HUES64 (cell line): ENCODE measurements around the gene TMTC2.

Experiments
- H3K27ac ChIP-seq: 2 replicates; pipeline ENCODE4 v1.7.0; 2013; ENCODE audit warnings: low read depth, low read length, inconsistent platforms
- H3K27me3 ChIP-seq: 2 replicates; pipeline ENCODE4 v1.6.1; 2013; ENCODE audit warnings: mild to moderate bottlenecking, low read length; ENCODE audit not compliant: insufficient read depth
- H3K36me3 ChIP-seq: 2 replicates; pipeline ENCODE4 v1.6.1; 2013; ENCODE audit warnings: mild to moderate bottlenecking, low read length; ENCODE audit not compliant: insufficient read depth
- H3K4me1 ChIP-seq: 2 replicates; pipeline ENCODE4 v1.6.1; 2013; ENCODE audit warnings: mild to moderate bottlenecking, low read length, moderate library complexity; ENCODE audit not compliant: insufficient read depth
- H3K4me3 ChIP-seq: 2 replicates; pipeline ENCODE4 v1.5.1; 2013; ENCODE audit warnings: mild to moderate bottlenecking, low read length, moderate library complexity
- H3K9ac ChIP-seq: 2 replicates; pipeline ENCODE4 v1.6.1; 2013; ENCODE audit warnings: mild to moderate bottlenecking, low read depth, low read length
- H3K9me3 ChIP-seq: 2 replicates; pipeline ENCODE4 v1.6.1; 2013; ENCODE audit warnings: low read depth, low read length; ENCODE audit not compliant: insufficient read depth
- WGBS: fragments of 150-250, 120-280 bp; methylation state at CpG from one replicate; pipeline ENCODE4 v1.1.7; 2013; ENCODE audit warnings: missing lambda C conversion rate; 5-methylcytosine and 5-hydroxymethylcytosine counted together

TMTC2 gene

DNA sequence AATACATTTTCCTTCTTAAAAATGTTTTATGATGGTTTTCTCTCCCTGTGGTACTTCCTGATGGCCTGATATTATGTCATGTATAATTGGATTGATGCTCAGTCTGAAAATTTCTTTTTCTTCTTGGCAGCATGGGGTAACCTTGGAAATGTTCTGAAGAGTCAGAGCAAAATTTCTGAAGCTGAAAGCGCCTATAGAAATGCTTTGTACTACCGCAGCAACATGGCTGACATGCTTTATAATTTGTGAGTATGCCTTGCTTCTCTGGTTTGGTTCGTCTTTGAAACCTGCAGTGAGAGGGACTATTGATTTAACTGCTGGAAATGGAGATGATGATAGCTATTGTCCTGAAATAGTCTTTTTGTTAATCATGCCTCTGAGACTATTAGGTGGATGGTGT, 243.6 kb downstream of the TMTC2 start:
- no peak overlapping the region for H3K4me3 ChIP-seq
- no peak overlapping the region for H3K27ac ChIP-seq
- H3K9ac ChIP-seq: no peak overlapping the region
- no peaks in the 10 kb centered on the region for H3K27me3 ChIP-seq
- peaks cover 28% of the 10 kb centered on the region for H3K4me1 ChIP-seq
- 91% methylated on average over 3 of the region's 3 CpGs for WGBS
- H3K9me3 ChIP-seq: no peaks in the 10 kb centered on the region
- H3K36me3 ChIP-seq: no peaks in the 10 kb centered on the region

DNA sequence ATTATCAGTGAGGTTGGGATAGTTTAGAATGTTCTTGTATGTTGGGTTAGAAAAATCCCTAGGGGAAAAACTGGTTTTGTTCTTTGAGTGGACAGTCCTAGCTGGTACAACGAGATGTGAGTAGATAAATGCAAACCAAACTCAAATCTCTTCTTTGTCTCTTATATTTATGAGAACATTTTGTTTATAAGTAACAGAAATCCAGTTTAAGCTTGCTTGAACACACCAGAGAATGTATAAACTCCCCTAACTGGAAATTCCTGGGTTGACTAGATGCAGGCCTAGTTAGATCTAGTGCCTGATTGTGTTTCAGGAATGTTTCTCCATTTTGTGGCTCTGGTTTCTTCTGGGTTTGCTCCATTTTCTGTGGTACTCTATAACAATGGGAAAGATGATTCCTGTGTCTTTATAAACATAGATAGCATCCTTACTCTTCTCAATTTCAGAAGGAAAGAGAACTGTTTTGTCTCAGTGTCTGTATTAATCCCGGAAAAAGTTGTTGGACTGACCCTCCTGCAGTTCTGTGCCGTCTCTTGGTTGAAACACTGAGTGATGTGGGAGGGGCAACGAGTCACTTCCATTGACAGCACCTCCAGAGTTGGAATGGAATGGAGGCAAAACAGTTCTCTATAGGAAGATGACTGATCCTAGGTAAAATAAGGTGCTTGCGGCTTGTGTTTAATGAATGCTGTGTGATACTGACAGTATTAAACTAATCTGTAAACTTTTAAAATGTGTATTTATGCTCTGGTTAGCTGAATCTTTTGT, 244.8 kb downstream of the TMTC2 start:
- Histone ChIP-seq H3K4me1 (peaks cover 28% of the 10 kb centered on the region), H3K9ac (no peak overlapping the region), H3K4me3 (no peak overlapping the region), H3K36me3 (no peaks in the 10 kb centered on the region), H3K27me3 (no peaks in the 10 kb centered on the region), H3K9me3 (no peaks in the 10 kb centered on the region), H3K27ac (peak overlapping the region; percentile 47; the same call in 1 of the 2 replicates)
- WGBS: 77% methylated on average over 4 of the region's 5 CpGs

DNA sequence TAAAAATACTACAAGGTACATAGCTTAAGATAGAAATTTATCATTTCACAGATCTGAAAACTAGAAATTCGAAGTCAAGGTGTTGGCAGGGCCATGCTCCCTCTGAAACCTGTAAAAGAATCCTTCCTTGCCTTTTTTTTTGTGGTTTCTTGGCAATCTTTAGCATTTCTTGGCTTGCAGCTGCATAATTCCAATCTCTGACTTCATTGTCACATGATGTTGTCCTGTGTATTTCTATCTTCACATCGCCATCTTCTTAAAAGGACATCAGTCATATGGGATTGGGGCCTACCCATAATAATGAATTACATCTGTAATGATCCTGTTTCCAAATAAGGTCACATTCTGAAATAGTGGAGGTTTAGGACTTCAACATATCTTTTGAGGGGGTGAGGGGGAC, 250.4 kb downstream of the TMTC2 start:
- Histone ChIP-seq H3K27me3 (no peaks in the 10 kb centered on the region), H3K4me1 (no peaks in the 10 kb centered on the region), H3K9ac (no peak overlapping the region), H3K4me3 (no peak overlapping the region), H3K36me3 (no peaks in the 10 kb centered on the region), H3K9me3 (no peaks in the 10 kb centered on the region), H3K27ac (no peak overlapping the region)
- WGBS: 46% methylated on average over 2 of the region's 2 CpGs

DNA sequence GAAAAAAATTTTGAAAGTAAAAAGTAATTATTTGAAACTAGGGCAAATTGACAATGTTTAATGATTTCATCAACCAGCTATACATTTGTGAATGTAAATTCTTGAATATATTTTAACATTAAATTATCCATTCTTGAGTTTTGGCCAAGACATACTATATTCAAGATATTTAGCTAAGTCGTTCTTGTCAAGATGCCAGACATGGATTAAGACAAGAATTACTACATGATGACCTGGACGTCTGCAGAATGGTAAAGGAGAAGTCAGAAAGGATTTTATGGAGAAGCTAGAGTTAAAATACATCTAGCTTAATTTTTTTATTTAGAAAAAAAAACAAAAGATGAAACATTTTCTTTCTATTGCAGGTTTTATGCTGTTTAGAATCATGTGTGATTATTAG, 255.8 kb downstream of the TMTC2 start:
- no peaks in the 10 kb centered on the region for H3K27me3 ChIP-seq
- H3K4me1 ChIP-seq: peaks cover 8% of the 10 kb centered on the region; the same call in 1 of the 2 replicates
- no peak overlapping the region for H3K4me3 ChIP-seq
- H3K27ac ChIP-seq: no peak overlapping the region
- 100% methylated on average over 1 of the region's 2 CpGs for WGBS
- no peaks in the 10 kb centered on the region for H3K9me3 ChIP-seq
- H3K9ac ChIP-seq: no peak overlapping the region
- H3K36me3 ChIP-seq: no peaks in the 10 kb centered on the region

DNA sequence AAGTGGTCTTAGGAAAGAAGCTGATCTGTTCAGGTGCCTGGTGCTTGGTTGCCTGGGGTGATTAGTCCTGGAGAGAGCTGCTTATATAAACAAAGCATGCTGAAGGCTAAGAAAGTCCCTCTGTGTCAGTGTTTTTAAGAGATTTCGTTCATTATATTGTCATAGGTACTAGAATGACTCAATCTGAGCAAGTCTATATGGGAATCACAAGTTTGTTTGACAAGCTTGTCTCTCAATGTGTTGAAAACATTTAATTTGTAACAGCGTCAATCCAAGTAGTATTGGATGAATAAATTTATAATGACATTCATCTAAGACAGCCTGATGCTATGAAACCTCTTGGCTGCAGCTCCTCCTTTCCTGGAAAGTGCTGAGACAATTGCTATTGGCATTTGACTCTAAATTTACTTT, 256.3 kb downstream of the TMTC2 start:
- Histone ChIP-seq H3K36me3 (no peaks in the 10 kb centered on the region), H3K9ac (no peak overlapping the region), H3K27me3 (no peaks in the 10 kb centered on the region), H3K4me3 (no peak overlapping the region), H3K9me3 (no peaks in the 10 kb centered on the region), H3K4me1 (peaks cover 8% of the 10 kb centered on the region; the same call in 1 of the 2 replicates), H3K27ac (no peak overlapping the region)
- 85% methylated on average over 2 of the region's 2 CpGs for WGBS

DNA sequence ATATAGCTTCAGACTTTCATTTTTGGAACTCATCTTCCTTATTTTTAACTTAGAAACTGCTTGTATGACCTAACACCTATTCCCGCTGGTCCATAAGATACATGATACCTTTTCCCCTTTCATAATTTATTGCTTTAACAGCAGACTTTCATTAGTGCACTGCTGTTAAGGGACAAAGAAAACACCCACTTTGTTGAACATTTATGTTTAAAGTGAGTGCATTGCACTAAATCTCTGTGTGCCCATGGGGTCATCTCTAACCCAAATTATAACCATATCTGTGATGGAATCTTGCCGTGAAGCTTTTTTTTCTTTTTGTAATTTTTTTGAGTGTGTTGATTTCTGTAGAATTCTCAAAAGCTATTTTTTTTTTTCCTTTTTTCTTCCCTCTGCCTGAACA, 261.8 kb downstream of the TMTC2 start:
- Histone ChIP-seq H3K9me3 (no peaks in the 10 kb centered on the region), H3K4me1 (no peaks in the 10 kb centered on the region), H3K4me3 (no peak overlapping the region), H3K36me3 (no peaks in the 10 kb centered on the region), H3K27ac (no peak overlapping the region), H3K9ac (no peak overlapping the region), H3K27me3 (no peaks in the 10 kb centered on the region)
- WGBS: 90% methylated on average over 1 of the region's 2 CpGs

DNA sequence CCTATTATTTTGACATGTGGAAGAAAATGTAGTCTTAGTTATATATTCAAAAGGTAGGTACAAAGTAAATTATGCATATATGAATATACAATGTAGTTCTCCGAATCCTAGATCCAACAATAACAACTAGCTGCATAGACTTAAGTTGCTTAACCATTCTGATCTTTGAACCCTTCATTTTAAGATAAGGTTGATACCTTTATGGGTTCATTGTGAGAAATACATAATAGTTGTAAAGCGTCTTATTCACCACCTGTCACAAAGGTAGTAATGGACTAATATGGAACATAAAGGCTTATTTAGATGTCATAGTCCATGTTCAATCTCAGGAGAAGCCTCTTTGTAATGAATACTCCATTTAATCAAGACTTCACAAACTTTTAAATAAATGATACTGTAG, 263.6 kb downstream of the TMTC2 start:
- H3K9me3 ChIP-seq: no peaks in the 10 kb centered on the region
- H3K4me1 ChIP-seq: 0 out of 2 replicates have a peak, but pooled peaks cover 4% of the 10 kb centered on the region
- H3K9ac ChIP-seq: no peak overlapping the region
- no peak overlapping the region for H3K27ac ChIP-seq
- no peaks in the 10 kb centered on the region for H3K36me3 ChIP-seq
- WGBS: no CpG with 5 or more reads among the region's 2 CpGs
- no peaks in the 10 kb centered on the region for H3K27me3 ChIP-seq
- H3K4me3 ChIP-seq: no peak overlapping the region

DNA sequence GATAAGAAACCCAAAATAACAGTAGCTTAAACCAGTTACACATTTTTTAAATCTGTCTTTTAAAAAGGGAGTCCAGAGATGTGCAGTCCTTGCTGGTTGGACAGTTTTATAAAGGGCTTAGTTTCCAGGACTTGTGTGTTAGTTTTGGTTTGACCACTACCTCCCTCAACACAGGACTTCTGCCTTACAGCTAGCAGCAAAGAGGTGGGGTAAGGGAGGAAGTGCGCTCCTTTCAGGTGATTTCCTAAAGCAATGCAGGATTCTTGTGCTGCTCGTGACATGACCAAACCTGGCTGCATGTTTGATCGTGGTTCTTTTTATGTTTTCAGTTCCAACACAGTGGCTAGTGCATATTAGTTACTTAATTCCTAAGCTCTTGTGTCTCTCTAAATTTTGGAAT, 266.2 kb downstream of the TMTC2 start:
- no peaks in the 10 kb centered on the region for H3K9me3 ChIP-seq
- H3K9ac ChIP-seq: no peak overlapping the region
- H3K4me3 ChIP-seq: no peak overlapping the region
- no peaks in the 10 kb centered on the region for H3K27me3 ChIP-seq
- no peaks in the 10 kb centered on the region for H3K36me3 ChIP-seq
- H3K4me1 ChIP-seq: 0 out of 2 replicates have a peak, but pooled peaks cover 4% of the 10 kb centered on the region
- no peak overlapping the region for H3K27ac ChIP-seq
- 94% methylated on average over 3 of the region's 3 CpGs for WGBS

DNA sequence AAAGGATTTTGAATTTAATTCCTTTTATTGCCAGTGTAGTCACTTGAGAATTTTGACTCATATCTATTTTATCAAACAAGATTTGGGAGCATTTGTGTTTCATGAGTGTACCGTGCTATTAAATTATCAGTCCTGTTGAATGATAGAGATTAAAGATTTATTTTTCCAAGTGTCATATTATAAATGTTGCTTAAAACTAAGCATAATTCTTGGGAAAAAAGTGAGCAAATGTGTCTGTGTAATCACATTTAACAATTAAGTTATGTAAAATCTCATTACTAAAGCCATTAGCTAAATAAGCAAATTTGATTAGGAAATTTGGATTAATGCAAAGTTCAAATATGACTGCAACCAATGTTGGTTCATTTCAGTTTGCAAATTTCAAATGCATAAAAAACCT, 266.7 kb downstream of the TMTC2 start:
- WGBS: no CpG with 5 or more reads among the region's 1 CpG
- no peak overlapping the region for H3K27ac ChIP-seq
- 0 out of 2 replicates have a peak, but pooled peaks cover 4% of the 10 kb centered on the region for H3K4me1 ChIP-seq

DNA sequence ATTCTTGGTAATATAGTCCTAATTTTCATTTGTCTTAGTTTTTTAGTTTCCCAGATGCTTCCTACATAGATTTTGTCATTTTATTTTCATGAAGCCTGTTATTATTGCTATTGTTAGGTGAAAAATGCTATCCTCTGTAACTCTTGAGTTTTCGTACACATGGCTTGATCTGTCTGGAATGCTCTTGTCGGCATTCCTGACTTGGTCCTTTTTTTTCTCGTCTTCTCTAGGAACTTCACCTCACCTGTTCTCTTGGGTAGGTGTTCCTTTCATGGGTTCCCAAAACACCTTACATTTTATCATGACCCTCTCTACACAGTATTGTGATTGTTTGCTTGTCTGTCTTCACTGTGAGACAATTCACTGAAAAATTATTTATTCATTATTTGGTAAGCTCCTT, 267.4 kb downstream of the TMTC2 start:
- Histone ChIP-seq H3K27me3 (no peaks in the 10 kb centered on the region), H3K9ac (no peak overlapping the region), H3K4me1 (0 out of 2 replicates have a peak, but pooled peaks cover 4% of the 10 kb centered on the region), H3K4me3 (no peak overlapping the region), H3K27ac (no peak overlapping the region), H3K9me3 (no peaks in the 10 kb centered on the region), H3K36me3 (no peaks in the 10 kb centered on the region)
- WGBS: 91% methylated on average over 3 of the region's 3 CpGs

More for the DNA sequence above, 266.7 kb downstream of the TMTC2 start:
- Histone ChIP-seq H3K27me3 (no peaks in the 10 kb centered on the region), H3K4me3 (no peak overlapping the region), H3K36me3 (no peaks in the 10 kb centered on the region), H3K9me3 (no peaks in the 10 kb centered on the region), H3K9ac (no peak overlapping the region)

DNA sequence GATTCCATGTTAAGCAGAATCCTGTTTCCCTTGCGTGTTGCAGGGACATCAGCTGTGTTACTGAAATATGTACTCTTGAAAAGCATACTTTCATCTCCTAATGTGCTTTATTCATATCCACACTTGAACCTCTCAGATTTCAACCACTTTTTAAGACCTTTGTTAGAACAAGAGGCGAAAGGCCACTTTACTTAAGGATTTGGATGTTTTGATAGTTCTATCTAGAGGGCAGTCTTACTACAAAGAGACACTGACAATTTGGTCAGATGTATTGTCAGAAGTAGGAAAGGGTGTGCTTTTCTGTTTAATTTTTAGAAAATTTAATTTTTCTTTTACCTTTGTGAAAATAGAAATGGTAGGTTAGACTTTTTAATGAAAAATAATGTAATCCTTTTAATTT, 267.9 kb downstream of the TMTC2 start:
- H3K9ac ChIP-seq: no peak overlapping the region
- no peaks in the 10 kb centered on the region for H3K9me3 ChIP-seq
- no peaks in the 10 kb centered on the region for H3K36me3 ChIP-seq
- 97% methylated on average over 2 of the region's 2 CpGs for WGBS
- no peak overlapping the region for H3K4me3 ChIP-seq
- H3K27ac ChIP-seq: no peak overlapping the region
- H3K27me3 ChIP-seq: no peaks in the 10 kb centered on the region
- 0 out of 2 replicates have a peak, but pooled peaks cover 4% of the 10 kb centered on the region for H3K4me1 ChIP-seq
